HG02610 (cell line): ENCODE measurements around the gene NRBP1.
A peak's percentile ranks its signal among the peaks of the same experiment; 100 is the strongest.
"Not testable (repeated sequence)": the region's sequence is repeated elsewhere in the genome, so short reads cannot be mapped to it uniquely, and the experiment has no call there.

Experiments used
- ATAC-seq: cut with Tn5 transposase; IDR thresholded peaks from one replicate; pipeline ENCODE4 v1.9.1; 2021; ENCODE audit warnings: mild to moderate bottlenecking, moderate library complexity; ENCODE audit not compliant: unreplicated experiment

The NRBP1 gene

GRCh38 chr2:27421660-27422250 is 6.7 kb upstream of the NRBP1 start:
- ATAC-seq, result no peak

GRCh38 chr2:27422958-27423357 is 5.5 kb upstream of the NRBP1 start:
- no peak for ATAC-seq

GRCh38 chr2:27425039-27425438 is 3.4 kb upstream of the NRBP1 start:
- not testable (repeated sequence) for ATAC-seq

DNA sequence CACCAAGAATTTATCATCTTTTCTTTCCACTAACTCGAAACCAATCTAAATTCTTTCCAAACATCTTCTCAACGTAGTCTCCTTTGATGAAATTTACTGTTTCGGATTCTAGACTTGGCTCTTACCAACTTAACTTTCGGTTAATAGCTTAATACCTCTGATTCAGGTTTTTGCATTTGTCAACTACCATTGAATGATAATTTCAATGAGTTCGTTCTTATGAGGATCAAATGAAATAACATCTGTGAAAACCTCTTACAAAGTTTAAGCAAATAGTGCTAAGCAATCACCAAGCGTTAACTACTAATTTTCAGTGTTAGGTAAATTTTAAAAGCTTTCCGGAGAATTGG is 593 bp upstream of the NRBP1 start:
- no peak for ATAC-seq

GRCh38 chr2:27428978-27429541 is 629 bp downstream of the NRBP1 start:
- ATAC-seq, result peak; percentile 74

- ATAC-seq, result no peak
Measured at GRCh38 chr2:27431395-27431794, 3.0 kb downstream of the NRBP1 start.

DNA sequence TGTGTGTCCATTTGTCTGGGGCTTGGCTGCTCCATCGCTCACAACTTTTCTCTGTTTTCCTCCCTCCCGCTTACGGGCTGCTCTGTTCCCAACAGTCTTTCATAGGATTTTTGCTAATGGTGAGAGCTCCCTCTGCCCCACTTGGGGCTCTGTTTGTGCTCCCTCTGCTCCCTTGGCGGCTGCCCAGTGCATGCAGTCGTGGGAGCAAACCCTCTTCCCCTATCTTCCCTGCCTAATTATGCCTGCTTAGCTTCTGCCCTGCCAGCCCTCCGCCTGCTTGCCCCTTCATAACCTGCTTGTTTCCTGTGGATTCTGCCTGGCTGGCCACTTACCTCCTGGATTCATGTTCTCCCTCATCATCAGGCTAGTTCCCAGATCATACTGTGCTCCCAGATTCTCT is 7.2 kb downstream of the NRBP1 start:
- no peak for ATAC-seq

GRCh38 chr2:27441226-27441926 is 12.9 kb downstream of the NRBP1 start:
- no peak for ATAC-seq

- no peak for ATAC-seq
Measured at GRCh38 chr2:27441958-27442919, 13.8 kb downstream of the NRBP1 start, which contains the start of gene KRTCAP3. Gene KRTCAP3 (plus strand): TSS chr2:27442381. CDS start chr2:27442413, 32 bp downstream.

GRCh38 chr2:27442920-27443282 is 14.5 kb downstream of the NRBP1 start:
- ATAC-seq, result no peak

GRCh38 chr2:27445155-27445554 is 16.7 kb downstream of the NRBP1 start:
- no peak for ATAC-seq

DNA sequence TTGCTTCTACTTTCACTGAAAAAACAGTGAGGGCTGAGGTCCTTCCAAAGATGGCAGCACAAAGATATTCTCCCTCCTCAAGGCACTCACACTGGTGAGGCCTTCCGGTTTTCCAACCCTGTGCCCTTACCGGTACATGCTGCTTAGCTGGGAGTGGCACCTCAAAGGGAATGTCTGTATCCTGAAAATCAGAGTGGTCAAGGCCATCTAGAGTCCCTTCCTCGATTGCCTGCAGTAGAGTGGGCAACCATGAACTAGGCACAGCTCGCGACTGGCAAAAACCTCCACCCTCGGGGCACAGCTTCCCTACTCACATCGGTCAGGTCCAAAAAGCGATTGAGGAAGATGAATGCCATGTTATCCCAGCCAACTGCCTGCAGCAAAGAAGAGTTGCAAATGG is 17.2 kb downstream of the NRBP1 start:
- no peak for ATAC-seq

GRCh38 chr2:27446057-27446456 is 17.6 kb downstream of the NRBP1 start:
- ATAC-seq, result no peak

- no peak for ATAC-seq
Measured at GRCh38 chr2:27448381-27448780, 19.9 kb downstream of the NRBP1 start.

DNA sequence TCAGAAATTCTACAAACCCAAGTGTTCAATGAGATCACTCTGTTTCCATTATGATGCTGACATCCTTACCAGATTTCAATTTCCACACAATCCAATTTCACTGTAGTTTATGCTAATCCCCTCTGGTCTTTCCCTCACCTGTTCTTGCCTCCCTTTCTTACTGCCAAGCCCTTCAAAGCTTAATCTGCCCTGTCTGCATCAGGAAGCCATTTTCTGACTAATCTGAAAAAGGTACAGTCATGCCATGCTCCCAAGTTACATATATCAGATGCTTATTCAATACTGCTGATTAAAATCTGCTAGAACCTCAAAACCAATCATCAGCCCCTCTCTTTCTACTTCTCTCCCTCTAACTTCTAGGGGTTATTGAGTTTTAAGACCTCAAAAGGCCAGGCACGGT is 22.7 kb downstream of the NRBP1 start:
- ATAC-seq, result no peak

GRCh38 chr2:27453968-27454367 is 25.5 kb downstream of the NRBP1 start:
- no peak for ATAC-seq

DNA sequence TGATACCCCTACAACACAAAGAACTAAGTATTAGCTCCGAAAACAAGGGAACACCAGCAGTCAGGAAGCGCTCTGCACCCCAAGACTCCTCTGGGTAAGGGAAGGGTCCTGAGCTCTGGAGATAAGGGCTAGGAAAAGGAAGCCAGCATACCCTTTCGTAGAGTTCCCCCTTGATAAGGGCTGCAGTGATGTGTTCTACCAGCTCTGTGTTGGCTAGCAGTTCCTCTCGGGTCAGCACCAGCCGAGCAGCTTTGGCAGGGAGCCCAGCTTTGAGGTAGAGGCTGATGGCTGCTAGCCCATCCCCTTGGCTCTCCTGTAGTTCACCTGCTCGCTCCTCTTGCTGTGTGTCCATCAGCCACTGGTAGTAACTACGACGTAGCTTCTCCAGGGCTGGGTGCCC is 32.7 kb downstream of the NRBP1 start:
- ATAC-seq, result no peak

GRCh38 chr2:27464443-27464842 is 36.0 kb downstream of the NRBP1 start:
- ATAC-seq, result no peak

GRCh38 chr2:27471961-27472360 is 43.5 kb downstream of the NRBP1 start:
- no peak for ATAC-seq

DNA sequence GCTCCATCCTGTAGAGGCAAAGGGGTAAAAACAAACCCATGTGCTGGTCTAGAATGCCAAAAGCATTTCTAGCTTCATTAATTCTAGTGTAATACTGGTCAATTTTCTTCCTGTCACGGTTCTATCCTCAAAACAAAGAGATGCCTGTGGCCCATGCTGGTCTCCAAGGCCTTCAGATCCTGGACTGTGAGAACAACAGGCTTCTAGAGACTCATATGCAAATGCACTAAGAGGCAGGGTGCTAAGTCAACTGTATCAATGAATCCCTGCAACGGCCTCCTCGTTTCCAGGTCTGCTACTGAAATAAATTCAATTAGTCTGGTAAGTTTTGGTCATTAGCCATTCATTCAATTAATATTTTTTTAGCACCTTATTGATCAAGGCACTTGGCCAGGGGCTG is 57.1 kb downstream of the NRBP1 start:
- ATAC-seq, result no peak

GRCh38 chr2:27489118-27489497 is 60.7 kb downstream of the NRBP1 start:
- no peak for ATAC-seq
